ENCODE results near the gene DNMT3B. TPM values are rescaled to one million over a fixed set of nuclear protein-coding genes. Genes with fewer than 3 reads are reported as not detected.
A peak's percentile ranks its signal among the peaks of the same experiment; 100 is the strongest.

Gene DNMT3B
- total RNA-seq, 1 experiment from 2014 or later = 682 TPM

DNA sequence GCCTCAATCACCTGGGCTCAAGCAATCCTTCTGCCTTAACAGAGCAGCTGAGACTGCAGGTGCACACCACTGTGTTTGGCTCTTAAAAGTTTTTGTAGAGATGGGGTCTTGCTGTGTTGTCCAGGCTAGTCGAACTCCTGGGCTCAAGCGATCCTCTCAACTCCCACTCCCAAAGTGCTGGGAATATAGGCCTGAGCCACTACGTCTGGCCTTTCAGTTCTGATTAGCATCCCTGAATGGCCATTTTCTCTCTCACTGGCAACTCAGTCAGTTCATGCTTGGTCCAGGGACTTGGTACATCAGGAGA lies 28.5 kb downstream of the DNMT3B start:
- DNase-seq (ENCODE audit: low spot score) (no peak), ATAC-seq (no peak)
- H3K4me3 Mint-ChIP-seq = no peak overlapping the region
- peak overlapping the region; percentile 93 for H3K27ac Mint-ChIP-seq
- TF ChIP-seq ZNF121 (CRISPR knock-in tag; IDR thresholded peaks at IDR 0.05) = peak; percentile 83
- TF ChIP-seq SOX15 (CRISPR knock-in tag; IDR thresholded peaks at IDR 0.05) = no peak
- ChIA-PET CTCF (interaction anchor here (0.6 to 4.2 kb wide), 29 partner anchors 8 to 432 kb away, joined by 3 to 91 read pairs (median 6); partner anchors contain the start of genes C20orf203, COMMD7, EFCAB8 and MAPRE1), POLR2A (interaction anchor here (0.6 to 1.1 kb wide), 4 partner anchors 8 to 206 kb away, joined by 3 to 7 read pairs (median 4); partner anchors contain the start of gene NOL4L)
- no peaks in the 10 kb centered on the region for H3K9me3 Mint-ChIP-seq
- H3K27me3 Mint-ChIP-seq (ENCODE audit: low read depth) = no peaks in the 10 kb centered on the region
- H3K4me1 Mint-ChIP-seq = peaks cover 30% of the 10 kb centered on the region
- H3K36me3 Mint-ChIP-seq = peaks cover 98% of the 10 kb centered on the region

DNA sequence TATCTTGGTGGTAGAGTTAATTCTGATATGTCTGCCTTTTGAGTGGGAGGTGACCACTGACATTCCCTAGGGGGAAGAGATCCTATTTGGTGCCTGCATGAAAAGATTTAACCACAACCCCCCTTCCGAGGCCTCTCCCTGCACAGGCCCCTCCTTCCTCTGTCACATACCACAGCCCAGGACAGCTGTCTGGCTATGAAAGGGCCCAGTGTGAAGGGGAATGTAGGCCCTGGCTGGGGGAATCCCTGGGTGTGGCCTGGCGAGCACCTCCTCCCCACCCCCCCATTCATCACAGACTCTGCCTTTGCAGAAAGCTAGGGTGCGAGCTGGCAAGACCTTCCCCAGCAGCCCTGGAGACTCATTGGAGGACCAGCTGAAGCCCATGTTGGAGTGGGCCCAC lies 30.1 kb downstream of the DNMT3B start:
- TF ChIP-seq NR1H2 (CRISPR knock-in tag; IDR thresholded peaks at IDR 0.05) (no peak), MXD4 (CRISPR knock-in tag; IDR thresholded peaks at IDR 0.05; ENCODE audit: borderline replicate concordance) (no peak), CBFB (CRISPR knock-in tag; IDR thresholded peaks at IDR 0.05; ENCODE audit: low read depth) (no peak), IRF2 (CRISPR knock-in tag; IDR thresholded peaks at IDR 0.05; ENCODE audit: borderline replicate concordance, low read depth) (no peak), ATF1 (CRISPR knock-in tag; IDR thresholded peaks at IDR 0.05) (no peak), KAT7 (CRISPR knock-in tag; IDR thresholded peaks at IDR 0.05; ENCODE audit: borderline replicate concordance) (no peak), NR3C1 (CRISPR knock-in tag; conservative IDR thresholded peaks at IDR 0.05; ENCODE audit: low read depth) (no peak), NFATC4 (CRISPR knock-in tag; IDR thresholded peaks at IDR 0.05) (no peak), ZNF138 (CRISPR knock-in tag; conservative IDR thresholded peaks at IDR 0.05) (no peak)
- TF ChIP-seq, protein P1, sequence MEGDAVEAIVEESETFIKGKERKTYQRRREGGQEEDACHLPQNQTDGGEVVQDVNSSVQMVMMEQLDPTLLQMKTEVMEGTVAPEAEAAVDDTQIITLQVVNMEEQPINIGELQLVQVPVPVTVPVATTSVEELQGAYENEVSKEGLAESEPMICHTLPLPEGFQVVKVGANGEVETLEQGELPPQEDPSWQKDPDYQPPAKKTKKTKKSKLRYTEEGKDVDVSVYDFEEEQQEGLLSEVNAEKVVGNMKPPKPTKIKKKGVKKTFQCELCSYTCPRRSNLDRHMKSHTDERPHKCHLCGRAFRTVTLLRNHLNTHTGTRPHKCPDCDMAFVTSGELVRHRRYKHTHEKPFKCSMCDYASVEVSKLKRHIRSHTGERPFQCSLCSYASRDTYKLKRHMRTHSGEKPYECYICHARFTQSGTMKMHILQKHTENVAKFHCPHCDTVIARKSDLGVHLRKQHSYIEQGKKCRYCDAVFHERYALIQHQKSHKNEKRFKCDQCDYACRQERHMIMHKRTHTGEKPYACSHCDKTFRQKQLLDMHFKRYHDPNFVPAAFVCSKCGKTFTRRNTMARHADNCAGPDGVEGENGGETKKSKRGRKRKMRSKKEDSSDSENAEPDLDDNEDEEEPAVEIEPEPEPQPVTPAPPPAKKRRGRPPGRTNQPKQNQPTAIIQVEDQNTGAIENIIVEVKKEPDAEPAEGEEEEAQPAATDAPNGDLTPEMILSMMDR (IDR thresholded peaks at IDR 0.05) = no peak
- TF ChIP-seq, protein P2, sequence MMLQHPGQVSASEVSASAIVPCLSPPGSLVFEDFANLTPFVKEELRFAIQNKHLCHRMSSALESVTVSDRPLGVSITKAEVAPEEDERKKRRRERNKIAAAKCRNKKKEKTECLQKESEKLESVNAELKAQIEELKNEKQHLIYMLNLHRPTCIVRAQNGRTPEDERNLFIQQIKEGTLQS (CRISPR knock-in tag; conservative IDR thresholded peaks at IDR 0.05) = no peak
- TF ChIP-seq, protein P3, sequence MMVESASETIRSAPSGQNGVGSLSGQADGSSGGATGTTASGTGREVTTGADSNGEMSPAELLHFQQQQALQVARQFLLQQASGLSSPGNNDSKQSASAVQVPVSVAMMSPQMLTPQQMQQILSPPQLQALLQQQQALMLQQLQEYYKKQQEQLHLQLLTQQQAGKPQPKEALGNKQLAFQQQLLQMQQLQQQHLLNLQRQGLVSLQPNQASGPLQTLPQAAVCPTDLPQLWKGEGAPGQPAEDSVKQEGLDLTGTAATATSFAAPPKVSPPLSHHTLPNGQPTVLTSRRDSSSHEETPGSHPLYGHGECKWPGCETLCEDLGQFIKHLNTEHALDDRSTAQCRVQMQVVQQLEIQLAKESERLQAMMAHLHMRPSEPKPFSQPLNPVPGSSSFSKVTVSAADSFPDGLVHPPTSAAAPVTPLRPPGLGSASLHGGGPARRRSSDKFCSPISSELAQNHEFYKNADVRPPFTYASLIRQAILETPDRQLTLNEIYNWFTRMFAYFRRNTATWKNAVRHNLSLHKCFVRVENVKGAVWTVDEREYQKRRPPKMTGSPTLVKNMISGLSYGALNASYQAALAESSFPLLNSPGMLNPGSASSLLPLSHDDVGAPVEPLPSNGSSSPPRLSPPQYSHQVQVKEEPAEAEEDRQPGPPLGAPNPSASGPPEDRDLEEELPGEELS (CRISPR knock-in tag; IDR thresholded peaks at IDR 0.05) = no peak
- TF ChIP-seq, protein P4, sequence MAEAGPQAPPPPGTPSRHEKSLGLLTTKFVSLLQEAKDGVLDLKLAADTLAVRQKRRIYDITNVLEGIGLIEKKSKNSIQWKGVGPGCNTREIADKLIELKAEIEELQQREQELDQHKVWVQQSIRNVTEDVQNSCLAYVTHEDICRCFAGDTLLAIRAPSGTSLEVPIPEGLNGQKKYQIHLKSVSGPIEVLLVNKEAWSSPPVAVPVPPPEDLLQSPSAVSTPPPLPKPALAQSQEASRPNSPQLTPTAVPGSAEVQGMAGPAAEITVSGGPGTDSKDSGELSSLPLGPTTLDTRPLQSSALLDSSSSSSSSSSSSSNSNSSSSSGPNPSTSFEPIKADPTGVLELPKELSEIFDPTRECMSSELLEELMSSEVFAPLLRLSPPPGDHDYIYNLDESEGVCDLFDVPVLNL (CRISPR knock-in tag; IDR thresholded peaks at IDR 0.05; ENCODE audit: borderline replicate concordance, low read depth) = no peak
- TF ChIP-seq, protein P5, sequence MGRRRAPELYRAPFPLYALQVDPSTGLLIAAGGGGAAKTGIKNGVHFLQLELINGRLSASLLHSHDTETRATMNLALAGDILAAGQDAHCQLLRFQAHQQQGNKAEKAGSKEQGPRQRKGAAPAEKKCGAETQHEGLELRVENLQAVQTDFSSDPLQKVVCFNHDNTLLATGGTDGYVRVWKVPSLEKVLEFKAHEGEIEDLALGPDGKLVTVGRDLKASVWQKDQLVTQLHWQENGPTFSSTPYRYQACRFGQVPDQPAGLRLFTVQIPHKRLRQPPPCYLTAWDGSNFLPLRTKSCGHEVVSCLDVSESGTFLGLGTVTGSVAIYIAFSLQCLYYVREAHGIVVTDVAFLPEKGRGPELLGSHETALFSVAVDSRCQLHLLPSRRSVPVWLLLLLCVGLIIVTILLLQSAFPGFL (CRISPR knock-in tag; IDR thresholded peaks at IDR 0.05; ENCODE audit: borderline replicate concordance) = no peak
- TF ChIP-seq, protein P6, sequence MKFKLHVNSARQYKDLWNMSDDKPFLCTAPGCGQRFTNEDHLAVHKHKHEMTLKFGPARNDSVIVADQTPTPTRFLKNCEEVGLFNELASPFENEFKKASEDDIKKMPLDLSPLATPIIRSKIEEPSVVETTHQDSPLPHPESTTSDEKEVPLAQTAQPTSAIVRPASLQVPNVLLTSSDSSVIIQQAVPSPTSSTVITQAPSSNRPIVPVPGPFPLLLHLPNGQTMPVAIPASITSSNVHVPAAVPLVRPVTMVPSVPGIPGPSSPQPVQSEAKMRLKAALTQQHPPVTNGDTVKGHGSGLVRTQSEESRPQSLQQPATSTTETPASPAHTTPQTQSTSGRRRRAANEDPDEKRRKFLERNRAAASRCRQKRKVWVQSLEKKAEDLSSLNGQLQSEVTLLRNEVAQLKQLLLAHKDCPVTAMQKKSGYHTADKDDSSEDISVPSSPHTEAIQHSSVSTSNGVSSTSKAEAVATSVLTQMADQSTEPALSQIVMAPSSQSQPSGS (CRISPR knock-in tag; IDR thresholded peaks at IDR 0.05; ENCODE audit: borderline replicate concordance, low read depth) = no peak
- Mint-ChIP-seq H3K27me3 (ENCODE audit: low read depth) (no peaks in the 10 kb centered on the region), H3K36me3 (peaks cover 98% of the 10 kb centered on the region), H3K9me3 (no peaks in the 10 kb centered on the region), H3K4me3 (no peak overlapping the region), H3K4me1 (peaks cover 23% of the 10 kb centered on the region), H3K27ac (peak overlapping the region; percentile 93; the same call in 1 of the 2 replicates)
- DNase-seq (ENCODE audit: low spot score) (no peak), ATAC-seq (peak; percentile 43)
- POLR2A ChIA-PET = interaction anchor here (0.6 kb wide), 1 partner anchor 9 kb away, joined by 3 read pairs; no protein-coding TSS in a partner anchor
- CTCF ChIA-PET = interaction anchor here (1.4 kb wide), 1 partner anchor 14 kb away, joined by 5 read pairs; no protein-coding TSS in a partner anchor

Measured in WTC11 (cell line).